Stimulated activated CD8-positive, alpha-beta memory T cell treated with anti-CD3 and anti-CD28 coated beads, Interleukin-12 subunit alpha, Interleukin-12 subunit beta, amount 100 ng/mL, for 24 hours (primary cell): Measurements from ENCODE around the gene SUCLG1.
"Not testable (repeated sequence)": the region's sequence is repeated elsewhere in the genome, so short reads cannot be mapped to it uniquely, and the experiment has no call there.

Source experiments
- DNase-seq: peaks from one replicate; pipeline ENCODE4 v3.0.0-alpha.2; 2020; ENCODE audit errors: extremely low read depth

SUCLG1 gene

DNA sequence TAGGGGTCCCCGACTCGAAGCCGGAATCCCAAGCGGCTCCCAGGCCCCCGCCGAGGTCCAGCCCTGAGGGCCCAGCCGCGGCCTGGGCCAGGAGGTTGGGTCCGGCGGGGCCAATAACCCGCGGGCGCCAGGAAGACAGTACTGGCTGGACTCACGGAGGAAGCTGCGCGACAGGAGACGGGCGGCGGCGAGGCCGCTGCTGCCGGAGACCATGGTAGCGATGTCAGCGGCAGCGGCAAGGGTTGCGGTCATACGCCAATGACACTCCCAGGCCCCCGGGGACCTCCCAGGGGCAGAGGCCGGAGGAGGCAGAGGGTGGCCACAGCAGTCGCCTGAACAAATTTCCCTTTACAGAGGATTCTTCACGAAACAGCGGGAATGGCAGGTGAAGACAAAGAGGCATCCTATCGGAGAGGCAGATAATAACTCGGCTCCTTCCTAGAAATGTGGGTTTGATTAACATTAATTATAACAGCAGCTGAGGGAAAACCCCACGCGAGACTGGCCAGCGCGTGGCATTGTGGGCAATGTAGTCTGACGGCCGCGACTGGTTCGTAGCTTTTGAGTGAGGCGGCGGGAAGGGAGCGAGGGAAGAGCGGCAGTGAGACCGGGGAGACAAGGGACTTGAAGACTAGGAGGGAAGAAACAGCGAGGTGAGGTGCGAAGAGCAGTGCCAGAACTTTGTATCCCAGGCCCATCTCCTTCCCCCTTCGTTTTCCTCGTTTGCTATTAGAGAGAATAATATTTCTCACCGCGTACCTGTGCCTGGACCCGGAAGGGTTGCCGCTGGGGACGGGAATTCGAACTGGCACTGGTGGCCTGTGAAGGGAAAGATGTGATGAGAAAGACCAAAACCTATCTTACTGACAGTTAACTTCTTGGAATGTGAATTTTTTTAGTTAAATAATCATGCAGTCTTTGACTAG lies at the start of gene SUCLG1:
Gene SUCLG1 (minus strand): TSS at position 263 of the 926 bp plus-strand sequence. CDS start 11 bp downstream, at position 252.
- DNase-seq, result peak; percentile 64

DNA sequence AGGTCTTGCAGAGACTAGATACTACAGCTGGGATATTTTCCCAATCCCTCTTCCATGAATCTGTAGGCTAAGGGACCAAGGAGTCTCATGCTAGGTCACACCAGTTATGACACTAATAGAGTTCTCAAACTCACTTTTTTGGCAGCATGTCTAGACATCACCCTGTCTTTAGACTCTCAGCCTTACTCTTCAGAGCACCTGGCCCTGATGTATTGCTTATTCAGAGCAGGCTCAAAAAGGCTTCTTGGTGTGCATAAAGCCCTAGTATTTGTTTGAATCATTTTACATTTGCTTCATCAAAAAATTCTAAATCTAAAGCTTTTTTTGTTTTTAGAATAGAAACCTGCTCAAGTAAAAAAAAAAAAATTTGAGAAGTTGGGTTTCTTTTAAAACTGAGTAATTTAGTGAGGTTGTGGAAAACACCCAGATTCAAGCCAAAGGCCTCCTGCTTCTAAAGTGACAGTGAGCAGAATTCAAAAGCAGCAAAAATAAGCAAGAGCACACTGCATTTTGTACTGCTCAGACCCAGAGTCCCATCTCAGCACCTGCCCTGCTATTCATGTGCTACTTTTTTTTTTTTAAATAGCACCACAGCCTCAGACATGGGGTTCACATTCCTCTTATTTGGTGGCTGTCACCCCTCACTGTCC lies 39.2 kb upstream of the SUCLG1 start:
- DNase-seq, result no peak

DNA sequence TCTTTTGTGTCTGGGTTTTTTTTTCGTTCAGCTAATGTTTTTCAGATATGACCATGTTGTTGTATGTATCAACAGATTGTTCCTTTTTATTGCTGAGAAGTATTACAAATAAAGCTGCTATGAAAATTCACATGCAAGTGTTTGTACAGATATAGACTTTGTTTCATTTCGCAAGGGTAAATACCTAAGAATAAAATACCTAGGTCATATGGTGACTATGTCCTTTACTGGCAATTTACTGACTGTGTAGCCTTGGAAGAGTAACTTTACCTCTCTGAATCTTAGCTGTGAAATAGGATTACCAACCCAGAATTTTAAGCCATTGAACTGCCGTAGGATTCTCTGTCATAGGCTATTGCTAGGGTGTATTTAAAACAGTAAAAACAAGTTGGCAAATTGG lies 38.2 kb upstream of the SUCLG1 start:
- DNase-seq, result no peak

DNA sequence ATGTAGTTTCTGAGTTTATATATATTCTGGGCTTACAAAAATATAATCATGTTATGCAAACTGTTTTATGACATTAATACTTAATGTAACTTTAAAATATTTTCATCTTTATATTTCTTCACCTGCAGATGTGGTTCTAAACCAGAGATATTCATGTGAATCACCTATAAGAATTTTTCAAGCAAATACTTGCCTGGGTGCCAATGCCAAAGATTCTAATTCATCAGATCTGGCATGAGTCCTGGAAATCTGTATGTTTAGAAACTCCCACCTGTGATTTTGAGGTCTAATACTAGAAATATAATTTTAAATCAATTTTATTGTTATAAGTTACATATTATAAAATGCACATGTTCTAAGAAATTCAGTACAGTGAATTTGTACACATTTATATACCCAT lies 37.3 kb upstream of the SUCLG1 start:
- DNase-seq, result no peak

DNA sequence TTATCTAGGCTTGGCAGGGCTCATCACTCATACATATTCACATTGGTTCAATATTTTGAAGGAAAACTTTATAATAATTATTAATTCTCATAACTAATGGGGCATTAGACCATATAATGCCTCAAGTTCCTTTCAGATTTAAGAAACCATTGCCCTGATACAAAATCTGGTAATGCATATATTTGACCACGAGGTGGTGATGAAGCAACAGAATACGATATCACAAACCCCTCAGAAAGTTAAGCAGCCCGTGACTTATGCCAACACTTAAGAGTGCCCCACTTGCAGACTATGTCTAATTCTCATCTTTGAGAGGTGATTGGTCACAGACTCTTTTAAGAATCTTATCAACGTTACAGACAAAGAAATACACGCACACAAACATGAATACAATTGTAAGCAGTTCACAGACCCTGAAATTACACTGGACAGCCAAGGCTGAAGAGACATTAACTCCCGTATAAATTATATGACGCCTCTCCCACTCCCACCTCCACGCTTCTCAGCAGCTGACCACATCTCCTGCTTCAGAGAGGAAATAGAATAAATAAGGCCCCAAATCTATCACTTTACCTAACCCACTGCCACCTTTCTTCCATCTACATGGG lies 36.6 kb upstream of the SUCLG1 start:
- no peak for DNase-seq

GRCh38 chr2:84494070-84494469 lies 35.0 kb upstream of the SUCLG1 start:
- DNase-seq, result no peak

GRCh38 chr2:84493514-84493913 lies 34.4 kb upstream of the SUCLG1 start:
- no peak for DNase-seq

DNA sequence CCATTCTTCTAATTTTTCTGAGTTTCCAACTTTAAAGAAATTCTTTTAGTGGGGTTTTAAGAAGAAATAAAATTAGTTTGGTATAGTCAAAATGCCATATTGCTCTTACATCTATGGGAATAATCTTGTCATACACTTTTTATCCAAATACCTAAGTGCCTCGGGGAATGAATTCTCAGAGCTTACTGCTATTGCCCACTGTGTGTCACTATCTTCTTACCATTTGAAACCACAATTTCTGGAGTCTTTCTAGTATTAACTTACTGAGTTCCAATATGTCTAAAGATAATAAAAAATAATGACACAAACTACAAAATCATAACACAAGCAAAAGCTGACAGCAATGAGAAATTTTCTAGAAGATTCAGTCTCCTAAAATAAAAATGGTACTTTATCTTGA lies 33.5 kb upstream of the SUCLG1 start:
- DNase-seq, result no peak

DNA sequence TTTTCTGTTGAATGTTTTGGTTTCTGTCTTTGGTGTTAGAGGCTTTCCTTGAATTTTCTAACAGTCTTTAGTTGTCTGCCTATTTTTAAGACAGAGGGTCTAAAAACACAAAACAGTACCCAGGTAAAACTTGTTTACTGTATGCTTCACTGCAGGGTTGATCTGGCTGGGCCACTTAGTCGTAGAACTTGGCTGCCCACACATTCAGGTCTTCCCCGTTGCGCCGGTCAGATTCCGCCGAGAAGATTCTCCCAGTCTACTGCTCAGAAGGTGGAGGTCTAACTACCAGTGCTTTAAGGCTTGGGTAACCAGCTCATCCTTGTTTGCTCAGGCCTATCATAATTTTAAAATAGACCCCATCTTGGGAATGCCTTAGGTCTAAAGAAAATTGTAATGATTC lies 32.7 kb upstream of the SUCLG1 start:
- no peak for DNase-seq

DNA sequence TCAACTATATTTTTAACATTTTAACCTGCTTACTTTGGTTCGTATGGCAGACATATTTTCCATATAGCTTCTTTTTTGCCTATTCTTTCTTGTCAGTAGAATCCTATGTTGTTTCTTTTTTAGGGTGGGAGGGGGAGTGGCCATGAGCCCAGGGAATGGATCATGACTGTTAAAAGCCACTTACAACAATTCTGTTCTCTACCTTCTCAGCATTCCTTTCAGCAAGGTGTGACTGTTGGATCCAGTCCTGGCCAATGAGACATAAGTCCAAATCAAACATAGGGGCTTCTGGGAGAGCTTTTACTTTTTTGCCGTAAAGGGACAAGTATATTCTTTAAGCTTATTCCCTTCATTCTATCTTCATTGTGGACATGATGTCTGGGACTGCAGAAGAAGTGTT lies 32.2 kb upstream of the SUCLG1 start:
- no peak for DNase-seq

GRCh38 chr2:84487298-84487996 lies 28.4 kb upstream of the SUCLG1 start:
- DNase-seq, result no peak

DNA sequence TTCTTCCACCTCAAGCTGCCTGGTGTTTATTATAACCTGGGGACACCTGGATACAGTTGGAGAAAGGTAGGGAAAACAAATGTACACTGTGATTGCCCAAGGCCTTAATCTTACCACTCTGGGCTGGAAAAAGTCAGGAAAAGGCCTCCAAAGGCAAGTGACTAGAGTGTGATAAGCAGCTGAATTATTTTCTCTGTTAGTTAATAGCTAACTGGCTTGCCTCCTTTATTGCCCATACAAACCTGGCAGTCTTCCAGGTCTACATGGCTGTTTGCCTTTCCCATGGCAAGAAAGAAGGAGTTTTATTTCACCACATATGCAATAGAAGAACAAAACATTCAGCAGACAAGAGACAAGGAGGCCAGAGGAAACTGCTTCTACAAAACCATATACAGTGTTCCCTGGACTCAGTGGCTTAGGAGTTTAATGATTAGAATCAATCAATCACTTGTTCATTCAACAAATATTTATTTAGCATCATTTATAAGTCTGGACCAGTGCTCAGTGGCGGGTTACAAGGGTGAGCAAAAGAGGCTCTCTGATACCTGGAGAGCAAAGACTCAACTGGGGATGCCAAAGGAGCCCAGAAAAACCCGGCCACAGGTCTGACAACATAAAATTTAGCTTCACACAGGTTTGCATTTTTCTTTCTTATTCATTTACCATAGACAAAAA lies 27.5 kb upstream of the SUCLG1 start:
- no peak for DNase-seq

- DNase-seq, result no peak
Measured at GRCh38 chr2:84483320-84483719, 24.2 kb upstream of the SUCLG1 start.

DNA sequence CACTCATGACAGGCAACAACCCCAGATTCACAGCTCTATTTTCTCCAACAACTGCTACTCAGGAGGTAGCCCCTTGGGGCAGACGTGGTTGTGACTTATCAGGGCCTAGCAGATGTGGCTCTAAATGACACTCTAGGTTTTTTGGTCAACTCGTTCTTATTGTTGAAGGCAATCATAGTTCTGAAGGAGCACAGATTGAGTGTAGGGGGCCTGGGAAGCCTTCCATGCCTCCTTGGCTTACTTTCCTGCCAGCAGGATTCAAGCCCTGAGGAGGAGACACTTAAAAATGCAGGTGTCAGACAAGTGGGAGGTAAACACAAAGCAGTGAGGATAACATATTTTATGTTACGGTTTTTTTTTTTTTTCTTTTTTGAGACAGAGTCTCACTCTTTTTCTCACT lies 23.5 kb upstream of the SUCLG1 start:
- no peak for DNase-seq

GRCh38 chr2:84481702-84482101 lies 22.6 kb upstream of the SUCLG1 start:
- no peak for DNase-seq

DNA sequence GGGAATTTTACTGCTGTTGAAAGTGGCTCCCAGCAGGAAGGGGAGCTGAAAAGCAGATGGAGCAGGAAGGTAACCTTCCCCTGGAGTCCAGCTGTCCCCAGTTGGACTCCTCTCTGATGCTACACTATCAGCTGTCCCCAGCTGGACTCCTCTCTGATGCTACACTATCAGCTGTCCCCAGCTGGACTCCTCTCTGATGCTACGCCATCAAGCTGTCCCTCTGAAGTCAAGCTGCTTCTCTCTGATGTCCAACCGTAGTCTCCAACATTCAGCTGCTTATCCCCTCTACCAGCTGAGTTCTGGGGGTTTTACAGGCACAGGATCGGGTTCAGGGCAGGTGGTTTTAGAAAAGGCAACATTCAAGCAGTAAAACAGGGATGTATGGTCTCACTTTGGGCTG lies 19.8 kb upstream of the SUCLG1 start:
- no peak for DNase-seq

DNA sequence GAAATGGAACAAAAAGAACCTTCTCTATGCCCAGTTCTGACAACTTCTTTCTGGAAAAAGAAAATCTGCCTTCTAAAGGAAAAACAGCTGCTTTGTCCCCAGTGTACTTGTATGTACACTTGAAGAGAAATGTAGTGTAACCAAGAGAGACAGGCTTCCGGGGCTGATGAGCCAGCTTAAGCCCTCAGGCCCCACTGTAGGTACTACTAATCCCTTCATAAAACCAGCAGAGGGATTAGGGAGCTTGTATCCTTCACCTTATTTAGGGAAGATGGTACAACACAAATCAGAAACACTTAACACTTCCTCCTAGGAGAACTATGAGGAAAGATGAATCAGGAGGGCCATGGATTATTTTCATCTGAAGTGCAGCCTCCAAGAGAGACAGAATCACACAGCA lies 18.8 kb upstream of the SUCLG1 start:
- DNase-seq, result no peak

GRCh38 chr2:84474176-84474575 lies 15.1 kb upstream of the SUCLG1 start:
- no peak for DNase-seq

GRCh38 chr2:84472856-84473565 lies 13.9 kb upstream of the SUCLG1 start:
- DNase-seq, result no peak

DNA sequence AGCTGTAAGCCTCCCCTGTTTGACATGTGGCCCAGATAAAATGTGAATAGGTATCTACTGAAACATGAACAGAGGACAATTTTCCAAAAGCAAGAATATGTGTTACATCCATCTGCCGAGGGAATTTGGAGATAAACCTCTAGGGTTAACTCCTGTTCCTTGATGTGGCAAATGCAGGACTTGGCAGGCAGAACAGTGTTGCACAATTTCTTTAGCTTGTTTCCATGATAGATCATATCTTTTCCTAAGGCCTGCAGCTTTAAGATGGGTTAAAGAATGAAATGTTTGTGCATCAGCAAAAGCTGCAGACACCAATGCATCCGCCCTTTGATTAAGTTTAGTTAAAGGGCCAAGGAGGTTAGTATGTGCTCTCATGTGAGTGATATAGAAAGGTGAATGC lies 13.3 kb upstream of the SUCLG1 start:
- DNase-seq, result not testable (repeated sequence)

GRCh38 chr2:84467389-84467788 lies 8.3 kb upstream of the SUCLG1 start:
- no peak for DNase-seq
